Activated CD4-positive, alpha-beta T cell treated with anti-CD3 and anti-CD28 coated beads, Interleukin-2, amount 50 U/mL, for 24 hours (primary cell): Measurements from ENCODE around the gene CA12.

ENCODE experiments used
- DNase-seq, 2 donors: peaks; one replicate each; pipeline ENCODE4 v3.0.0-alpha.2; 2020; ENCODE audit warnings: low read depth in 1 of 2, low spot score in 1 of 2

The CA12 gene

DNA sequence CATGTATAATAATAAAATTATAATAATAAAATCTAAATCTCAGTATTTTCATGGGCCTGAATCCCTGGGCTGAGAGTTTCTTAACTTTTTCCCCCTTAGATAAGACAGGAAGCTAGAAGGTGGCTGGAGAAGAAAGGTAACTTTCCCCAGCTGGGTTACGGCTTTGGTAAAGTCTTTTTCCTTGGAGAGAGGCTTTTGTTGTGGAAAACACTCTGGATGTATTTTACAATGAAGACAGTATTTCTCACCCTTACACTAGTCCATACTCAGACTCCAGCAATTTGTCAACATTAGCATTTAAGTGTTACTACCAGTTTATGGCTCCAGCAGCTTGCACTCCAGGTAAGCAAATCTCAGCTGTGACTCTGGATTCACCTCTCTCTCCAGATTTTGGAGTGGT is 69.4 kb downstream of the CA12 start:
- DNase-seq: no peak

DNA sequence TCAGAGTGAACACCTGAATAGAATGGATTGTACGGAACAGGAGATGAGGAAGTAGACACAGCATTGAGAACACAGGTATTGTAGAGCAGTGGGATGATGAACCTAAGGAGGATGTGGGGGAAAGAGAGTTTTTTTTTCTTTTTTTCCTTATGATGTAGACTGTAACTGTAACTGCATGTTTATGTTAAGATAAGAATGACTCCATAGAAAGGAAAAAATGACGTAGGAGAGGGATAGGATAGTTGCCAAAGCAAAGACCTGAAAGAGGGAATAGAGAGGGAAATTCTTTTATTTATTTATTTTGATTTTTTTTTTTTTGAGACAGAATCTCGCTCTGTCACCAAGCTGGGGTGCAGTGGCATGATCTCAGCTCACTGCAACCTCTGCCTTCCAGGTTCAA is 71.0 kb downstream of the CA12 start:
- no peak for DNase-seq

DNA sequence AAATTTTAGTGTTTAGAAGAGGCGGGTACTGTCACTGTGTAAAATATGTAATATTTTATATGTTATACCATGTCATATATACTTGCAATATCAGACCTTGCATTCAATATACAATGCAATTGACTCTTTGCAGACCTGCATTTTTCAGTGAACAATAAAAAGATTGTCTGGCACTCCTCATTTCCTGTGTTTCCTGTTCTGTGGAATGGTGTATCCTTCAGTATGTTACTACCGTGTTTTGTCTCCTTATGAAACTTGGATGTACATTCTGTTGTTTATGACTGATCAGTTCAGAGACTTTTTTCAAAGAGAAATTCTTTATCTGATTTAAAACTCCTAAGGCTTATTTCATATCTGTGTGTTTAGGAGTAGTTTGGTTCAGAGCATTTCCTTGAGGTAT is 72.7 kb downstream of the CA12 start:
- no peak for DNase-seq

DNA sequence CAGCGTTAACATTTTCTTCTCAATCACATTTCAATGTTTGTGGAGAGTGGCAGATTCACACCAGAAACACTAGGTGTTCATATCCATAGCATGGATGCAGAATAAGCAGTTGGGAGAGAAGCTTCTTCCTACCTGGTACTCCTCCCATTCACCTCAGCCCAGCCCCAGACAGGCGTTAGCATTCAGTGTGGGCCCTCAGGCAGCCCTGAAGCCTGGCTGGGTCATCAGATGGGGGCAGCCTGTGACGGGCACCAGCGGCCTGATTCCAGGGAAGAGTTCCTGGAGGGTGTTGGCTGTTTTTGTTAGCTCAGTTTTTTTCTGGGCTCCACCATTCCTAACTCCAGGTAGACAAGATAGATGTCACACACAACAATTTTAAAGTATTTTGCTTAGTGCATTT is 73.2 kb downstream of the CA12 start:
- DNase-seq: no peak

DNA sequence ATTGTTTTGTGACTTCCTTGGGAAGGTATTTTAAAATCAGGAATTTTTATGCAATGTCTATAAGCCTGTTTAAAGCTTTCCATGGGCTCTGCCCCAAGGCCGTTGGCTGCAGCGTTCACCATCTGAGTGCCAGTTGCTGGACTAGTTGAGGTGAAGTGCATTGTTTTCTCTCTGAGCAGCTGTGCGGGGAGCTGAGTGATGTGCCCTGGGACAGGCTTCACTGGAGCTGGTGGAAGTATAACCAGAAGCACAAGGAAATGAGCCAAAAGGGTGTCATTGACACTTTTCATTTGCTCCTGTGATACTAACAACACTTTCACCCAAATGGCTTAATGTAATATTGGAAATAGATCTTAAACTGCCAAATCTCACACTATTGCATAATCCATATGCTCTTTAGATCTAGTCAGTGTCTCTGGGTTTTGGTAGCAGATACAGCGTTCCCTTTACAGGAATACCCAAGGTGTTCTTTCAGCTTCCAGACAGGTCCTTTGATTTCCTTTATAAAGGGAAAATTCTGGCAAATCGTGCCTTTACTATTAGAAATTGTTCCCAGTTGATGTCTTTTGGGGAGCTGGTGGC is 75.1 kb downstream of the CA12 start:
- no peak for DNase-seq

DNA sequence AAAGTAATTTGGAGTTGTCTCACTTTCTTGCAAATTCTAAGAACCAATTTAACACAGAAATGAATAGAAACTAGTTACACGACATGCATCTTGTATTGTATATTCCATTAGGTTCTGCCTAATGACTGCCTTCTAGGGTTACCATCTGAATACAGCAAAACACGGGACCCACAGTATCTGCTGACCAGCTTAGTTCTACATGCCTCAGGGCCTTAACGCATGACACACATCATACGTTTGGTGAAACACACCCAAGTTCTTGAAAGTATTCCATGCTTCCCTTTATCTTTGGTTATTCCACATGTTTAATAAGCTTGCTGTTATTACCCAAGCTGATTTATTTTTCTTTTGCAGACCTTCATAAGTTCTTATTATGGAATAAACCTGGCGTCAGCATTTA is 76.4 kb downstream of the CA12 start:
- DNase-seq: no peak

DNA sequence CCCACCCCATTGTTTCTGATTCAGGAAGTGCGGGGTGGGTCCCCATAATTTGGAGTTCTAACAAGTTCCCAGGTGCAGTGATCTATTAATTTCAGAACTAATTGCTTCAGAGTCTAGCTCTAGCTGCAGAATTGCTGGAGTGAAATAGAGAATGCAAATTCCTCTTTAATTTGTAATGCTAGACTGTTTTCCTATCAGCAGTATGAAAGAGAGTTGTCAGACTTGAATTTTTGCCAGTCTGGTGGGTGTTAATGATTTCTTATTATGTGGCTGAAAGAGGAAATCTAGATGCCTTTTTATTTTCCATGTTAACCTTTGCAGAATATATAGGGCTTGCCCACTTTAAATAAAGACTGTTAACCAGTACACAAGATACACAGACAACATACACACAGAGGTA is 80.6 kb downstream of the CA12 start:
- DNase-seq: no peak

DNA sequence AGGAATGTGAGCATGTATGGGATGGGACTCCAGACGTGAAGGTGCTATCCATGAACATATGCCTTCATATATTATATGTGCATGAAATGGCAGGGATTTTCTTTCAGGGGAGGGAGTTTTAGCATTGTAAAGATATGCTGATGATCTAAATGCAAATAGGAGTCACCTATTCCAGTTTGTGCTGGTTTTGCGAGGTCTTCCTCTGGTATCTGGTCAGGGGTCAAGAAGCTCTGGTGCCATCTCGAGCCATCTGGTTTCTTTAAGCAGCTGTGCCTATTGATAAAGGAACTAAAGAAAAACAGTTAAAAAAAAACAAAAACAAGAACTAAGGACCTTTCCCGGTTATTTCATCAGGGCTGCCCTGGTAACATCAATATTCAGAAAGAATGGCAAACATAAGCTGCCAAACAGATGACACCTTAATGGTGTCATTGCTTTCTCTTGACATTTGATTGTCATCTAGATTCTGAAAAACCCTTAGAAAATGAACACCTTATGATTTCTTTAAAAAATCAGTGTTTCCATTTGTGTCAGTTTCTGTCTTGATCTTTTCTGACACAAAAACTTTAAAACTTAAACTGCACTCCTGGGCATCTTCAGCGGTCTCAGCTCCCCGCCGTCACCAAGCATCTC is 81.6 kb downstream of the CA12 start:
- DNase-seq: no peak

DNA sequence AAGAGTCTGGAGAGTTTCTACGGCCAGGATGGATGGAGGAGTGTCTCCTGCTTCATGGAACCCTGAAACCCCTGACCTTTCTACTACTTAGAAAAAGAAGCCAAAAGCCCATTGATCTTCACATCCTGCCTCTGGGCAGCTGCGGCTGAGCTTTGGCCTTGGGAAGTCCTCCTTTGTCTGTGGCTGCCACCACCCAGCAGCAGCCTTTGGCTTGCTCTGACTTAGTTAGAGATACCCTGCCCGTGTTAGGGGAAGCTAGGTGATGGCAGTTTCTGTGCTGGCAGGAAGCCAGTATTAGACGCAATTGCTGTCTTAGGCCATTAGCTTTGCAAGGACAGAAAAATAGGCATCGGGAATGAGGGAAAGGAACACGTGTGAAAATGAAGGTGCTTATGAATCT is 85.5 kb downstream of the CA12 start:
- no peak for DNase-seq

DNA sequence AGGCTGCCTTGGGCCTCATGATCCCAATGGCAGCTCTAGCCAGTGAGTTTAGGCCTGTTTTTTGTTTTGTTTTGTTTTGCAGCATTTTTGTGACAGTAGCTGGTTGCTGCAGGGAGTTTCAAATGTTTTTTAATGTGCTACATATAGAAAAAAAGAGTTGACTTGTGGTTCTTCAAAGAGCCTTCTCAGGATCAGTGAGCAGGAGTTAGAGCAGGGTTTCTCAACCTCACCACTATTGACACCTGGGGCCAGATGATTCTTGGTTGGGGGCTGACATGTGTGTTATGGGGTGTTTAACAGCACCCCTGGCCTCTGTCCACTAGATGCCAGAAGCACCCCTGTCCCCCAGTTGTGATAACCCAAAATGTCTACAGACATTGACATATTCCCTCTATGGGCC is 86.3 kb downstream of the CA12 start:
- no peak for DNase-seq

DNA sequence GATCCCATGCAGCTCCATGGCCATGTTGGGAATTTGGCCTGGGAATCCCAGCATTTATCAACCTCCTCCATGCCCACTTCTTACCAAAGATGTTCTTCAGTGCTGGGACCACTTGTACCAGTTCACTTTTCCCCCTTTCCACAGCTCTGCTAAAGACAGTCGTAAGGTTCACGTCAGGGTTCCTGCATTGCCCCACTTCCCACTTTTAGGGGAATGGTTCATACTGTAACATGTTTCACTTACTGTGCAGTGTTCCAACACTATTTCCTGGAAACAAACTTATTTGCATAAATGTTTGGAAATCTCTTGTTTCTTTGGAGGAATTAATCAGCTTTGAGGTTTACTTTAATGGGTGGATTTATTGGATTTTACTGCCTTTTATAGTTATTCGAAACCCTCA is 87.3 kb downstream of the CA12 start:
- DNase-seq: no peak

DNA sequence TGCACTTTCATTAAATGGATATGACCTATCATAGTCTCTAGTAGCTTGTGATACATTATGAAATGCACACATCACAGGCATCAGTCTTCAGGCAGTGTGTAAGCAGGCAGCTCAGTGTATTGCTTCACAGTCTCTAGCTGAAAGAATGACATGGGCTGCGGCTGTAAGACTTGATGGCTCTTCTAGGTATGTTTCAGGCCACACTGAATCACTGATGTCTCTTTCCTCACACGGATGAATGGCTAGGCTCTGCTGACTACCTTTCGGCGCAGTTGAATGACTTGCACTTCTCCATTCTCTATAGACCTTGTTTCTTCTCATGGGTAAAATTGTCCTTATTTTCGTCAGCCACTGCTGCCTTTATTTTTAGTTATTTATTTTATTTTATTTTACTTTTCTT is 88.9 kb downstream of the CA12 start:
- no peak for DNase-seq

DNA sequence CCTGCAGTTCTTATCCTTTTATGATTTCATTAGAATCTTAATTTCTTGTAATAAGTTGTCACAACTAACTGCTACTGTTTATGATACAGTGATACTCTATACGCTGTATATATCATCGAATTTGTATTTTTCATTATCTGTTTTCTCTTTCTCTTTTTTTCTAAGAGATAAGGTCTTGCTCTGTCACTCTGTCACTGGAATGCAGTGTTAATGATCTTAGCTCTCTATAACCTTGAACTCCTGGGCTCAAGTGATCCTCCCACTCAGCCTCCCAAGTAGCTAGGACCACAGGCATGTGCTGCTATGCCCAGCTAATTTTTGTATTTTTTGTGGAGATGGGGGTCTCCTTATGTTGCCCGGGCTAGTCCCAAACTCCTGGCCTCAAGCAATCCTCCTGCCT is 89.4 kb downstream of the CA12 start:
- DNase-seq: no peak

DNA sequence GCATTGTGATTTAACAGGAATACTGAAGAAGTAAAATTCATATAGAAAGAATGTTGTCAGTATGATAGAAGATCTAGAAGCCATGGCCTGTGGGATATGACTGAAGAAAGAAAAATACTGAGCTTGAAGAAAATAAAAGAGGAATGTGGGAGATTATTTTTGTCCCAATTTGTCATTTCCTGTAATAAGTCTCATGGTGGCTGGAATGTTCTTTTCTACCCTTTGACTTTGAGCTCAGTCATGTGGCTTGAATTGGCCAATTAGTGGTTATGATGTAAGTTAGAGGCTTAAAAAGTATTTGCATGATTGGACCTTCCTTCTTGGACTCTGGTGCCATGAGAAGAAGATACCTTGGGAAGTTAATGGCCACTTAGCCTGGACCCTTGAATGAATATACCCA is 90.1 kb downstream of the CA12 start:
- no peak for DNase-seq

DNA sequence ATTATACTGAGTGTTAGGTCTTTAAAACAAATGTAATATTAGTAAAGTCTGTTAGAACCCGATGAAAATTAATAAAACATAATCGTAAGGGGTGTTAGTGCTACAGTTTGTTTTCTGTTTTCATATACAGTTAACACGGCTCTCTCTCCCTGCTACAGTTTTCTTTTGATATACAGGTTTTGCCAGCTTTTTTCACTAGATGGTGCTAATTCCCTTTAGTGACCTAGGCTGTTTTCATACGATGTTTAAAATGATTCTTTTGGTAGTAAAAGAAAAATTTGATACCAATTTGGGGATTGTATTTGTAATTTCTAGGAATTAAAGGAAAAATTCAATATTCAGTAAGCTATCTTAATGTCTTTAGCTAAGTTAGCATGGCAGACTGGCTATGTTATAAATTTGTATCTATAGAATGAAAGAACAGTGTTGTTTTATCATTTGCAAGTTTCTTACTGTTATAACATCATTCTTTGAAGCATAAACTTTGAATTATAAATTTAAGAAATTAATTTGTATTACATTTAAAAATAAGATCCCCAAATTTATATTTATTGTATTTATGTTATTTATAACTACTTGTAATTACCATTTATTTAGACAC is 92.8 kb downstream of the CA12 start:
- DNase-seq: no peak

DNA sequence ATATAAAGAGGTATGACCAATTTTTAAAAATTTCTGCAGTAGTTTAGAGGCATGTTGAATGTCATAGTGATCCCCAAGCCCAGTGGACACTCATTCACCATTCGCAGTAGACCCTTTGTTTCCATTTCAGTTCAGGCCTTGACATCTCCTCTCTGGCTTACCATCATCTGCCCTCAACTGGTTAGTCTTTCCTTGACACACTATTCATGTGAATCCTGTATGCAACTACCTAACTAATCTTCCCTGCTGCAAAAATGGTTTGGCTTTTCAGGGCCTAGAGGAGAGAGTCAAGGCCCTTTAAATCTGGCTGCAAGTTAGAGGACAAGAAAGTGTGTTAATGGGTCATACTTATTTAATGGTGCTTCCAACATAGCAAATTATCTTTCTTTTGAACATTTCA is 93.3 kb downstream of the CA12 start:
- DNase-seq: no peak

DNA sequence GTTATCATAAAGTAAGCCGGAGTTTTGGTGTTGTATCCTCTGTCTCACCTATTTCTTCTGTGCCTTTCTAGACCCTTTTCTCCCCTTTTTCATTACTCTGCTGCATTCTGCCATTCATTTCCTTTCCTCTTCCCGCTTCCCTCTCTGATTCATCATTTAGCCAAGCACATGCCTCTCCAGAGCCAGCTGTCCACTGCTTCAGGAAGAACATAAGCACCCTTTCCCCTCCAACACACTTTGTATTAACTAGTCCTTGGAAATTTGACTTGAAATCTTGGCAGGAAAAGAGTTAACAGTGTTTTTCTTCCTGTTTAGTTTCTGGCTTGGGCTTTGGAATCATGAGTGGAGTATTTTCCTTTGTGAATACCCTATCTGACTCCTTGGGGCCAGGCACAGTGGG is 94.5 kb downstream of the CA12 start:
- no peak for DNase-seq

DNA sequence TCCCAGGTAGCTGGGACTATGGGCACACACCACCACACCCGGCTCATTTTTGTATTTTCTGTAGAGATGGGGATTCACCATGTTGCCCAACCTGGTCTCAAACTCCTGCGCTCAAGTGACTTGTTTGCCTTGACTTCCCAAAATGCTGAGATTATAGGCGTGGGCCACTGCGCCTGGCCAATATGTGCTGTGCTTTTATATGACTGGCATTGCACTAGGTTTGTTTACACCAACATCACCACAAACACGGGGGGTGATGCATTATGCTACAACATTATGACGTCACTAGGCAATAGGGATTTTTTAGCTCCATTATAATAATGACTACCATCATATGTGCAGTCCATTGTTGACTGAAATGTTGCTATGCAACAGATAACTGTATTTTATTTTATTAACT is 97.3 kb downstream of the CA12 start:
- no peak for DNase-seq

DNA sequence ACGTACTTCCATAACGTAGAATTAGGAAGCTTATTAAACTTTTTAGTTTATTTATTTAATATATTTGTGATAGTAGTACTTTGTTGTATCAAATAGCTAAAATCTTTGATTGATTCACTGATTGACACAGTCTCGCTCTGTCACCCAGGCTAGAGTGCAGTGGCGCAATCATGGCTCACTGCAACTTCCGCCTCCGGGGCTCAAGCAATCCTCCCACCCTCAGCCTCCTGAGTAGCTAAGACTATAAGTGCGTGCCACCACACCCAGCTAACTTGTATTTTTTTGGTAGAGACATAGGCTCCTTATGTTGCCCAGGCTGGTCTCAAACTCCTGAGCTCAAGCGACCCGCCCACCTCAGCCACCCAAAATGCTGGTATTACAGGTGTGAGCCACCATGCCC is 98.5 kb downstream of the CA12 start:
- no peak for DNase-seq

DNA sequence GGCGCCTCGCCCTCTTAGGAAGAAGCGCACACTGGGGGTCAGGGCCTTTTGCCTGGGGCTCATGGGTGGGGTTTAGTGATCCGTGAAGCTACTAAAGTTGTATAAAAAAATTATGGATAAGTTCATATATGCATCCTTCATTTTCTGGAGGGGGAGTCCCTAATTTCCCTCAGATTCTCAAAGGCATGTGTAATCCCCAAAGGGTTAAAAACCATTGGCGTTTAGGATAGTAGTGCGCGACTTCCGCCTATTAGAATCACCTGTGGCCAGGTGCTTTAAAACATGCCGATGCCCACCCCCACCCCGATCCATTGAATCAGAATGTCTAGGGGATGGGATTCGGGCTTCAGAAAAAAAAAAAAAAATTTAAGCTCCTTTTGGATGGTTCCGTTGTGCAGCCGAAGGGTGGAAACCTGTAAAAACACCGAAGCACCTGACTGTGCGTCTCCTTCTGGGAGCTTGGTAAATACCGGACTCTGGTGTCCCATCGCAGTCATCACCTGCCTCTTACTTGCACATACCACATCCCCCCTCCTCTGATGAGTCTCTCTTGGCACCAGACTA is 103.7 kb downstream of the CA12 start:
- no peak for DNase-seq

DNA sequence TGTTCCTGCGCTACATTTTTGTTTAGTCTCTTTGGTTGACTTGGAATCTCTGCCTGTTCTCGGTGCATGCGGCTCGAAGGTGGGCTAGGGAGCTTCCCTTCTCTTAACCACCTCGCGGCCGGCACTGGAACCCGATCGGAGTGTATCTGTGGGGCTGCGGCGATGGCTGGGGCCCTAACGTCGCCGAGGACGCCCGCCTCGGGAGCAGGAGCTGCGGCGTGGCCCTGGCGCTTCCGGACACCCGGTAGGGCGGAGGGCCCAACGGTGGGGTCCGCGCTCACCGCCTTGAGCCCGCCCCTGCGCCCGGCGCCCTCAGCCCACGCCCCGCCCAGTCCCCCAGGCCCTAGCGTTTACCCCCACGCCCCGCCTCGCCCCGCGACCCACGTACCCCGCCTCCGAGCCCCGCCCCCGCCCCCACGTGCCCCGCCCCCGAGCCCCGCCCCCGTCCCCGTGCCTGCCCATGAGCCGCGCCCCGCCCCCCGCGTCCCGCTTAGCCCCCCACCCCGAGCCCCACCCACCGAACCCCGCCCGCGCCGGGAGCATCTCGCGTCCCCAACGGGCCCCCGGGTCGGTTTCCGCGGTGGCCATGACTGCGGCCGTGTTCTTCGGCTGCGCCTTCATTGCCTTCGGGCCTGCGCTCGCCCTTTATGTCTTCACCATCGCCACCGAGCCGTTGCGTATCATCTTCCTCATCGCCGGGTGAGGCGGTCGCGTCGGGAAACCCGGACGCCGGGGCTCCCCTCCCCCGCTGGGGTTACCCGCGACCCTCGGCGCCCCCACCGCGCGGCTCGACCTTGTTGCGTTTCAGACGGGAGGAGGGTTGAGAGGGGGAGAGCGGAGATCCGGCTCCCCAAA is 104.4 kb downstream of the CA12 start, which contains the start of gene APH1B:
APH1B (plus strand) TSS at position 568 of the 855 bp plus-strand sequence; CDS start at position 587, 19 bp downstream.
- peak; percentile 36 to 54 for DNase-seq
